ENCODE results near the gene ABCC6.
"Not testable (repeated sequence)": the region's sequence is repeated elsewhere in the genome, so short reads cannot be mapped to it uniquely, and the experiment has no call there.

Gene ABCC6

GRCh38 chr16:16112450-16113053 is 110.7 kb downstream of the ABCC6 start:
- DNase-seq = no peak
- ATAC-seq = no peak

DNA sequence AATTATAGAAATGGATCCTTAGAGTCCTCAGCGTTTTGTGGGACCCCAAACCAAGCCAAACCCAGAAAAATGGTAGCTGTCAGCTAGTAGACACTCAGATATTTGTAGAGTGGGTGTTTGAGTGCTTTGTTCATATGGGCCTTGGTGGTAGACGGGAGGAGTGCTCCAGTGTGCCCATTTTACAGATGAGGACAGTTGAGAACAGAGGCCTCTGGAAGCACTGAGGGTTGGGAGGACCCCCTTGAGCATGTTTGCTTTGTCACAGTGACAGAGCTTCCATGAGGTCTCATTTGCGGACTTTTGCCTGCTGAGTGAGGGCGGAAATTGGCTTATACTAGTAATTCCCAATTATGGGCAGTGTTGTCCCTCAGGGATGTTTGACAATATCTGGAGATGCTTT is 111.7 kb downstream of the ABCC6 start:
- ATAC-seq (no peak), DNase-seq (no peak)

- DNase-seq (no peak), ATAC-seq (no peak)
These were observed 113.2 kb downstream of the ABCC6 start for GRCh38 chr16:16110111-16110490.

- ATAC-seq = no peak
- DNase-seq = no peak
These were observed 113.7 kb downstream of the ABCC6 start for GRCh38 chr16:16109453-16110110.

GRCh38 chr16:16108759-16109158 is 114.5 kb downstream of the ABCC6 start:
- no peak for DNase-seq
- ATAC-seq = no peak

DNA sequence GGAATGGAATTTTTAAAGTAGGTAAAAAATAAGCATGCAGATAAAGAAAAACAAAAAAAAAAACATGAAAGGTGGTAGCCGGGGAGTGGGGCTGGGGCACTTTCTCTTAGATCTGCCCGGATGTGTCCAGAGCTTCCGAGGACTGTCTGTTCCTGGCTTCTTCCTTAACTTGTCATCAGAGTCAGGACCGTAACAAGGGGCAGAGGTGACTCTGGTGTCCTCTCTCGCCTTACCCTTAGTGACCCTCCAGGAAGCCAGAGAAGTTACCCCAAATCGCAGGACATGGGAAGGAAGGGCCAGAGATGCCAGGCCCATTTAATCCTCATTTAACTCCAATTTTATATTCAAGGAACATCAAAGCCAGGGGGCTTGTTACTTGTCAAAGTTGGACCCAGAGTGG is 115.5 kb downstream of the ABCC6 start:
- DNase-seq = no peak
- no peak for ATAC-seq

GRCh38 chr16:16106466-16106865 is 116.8 kb downstream of the ABCC6 start:
- DNase-seq (no peak), ATAC-seq (no peak)

- ATAC-seq (no peak), DNase-seq (no peak)
These were observed 117.6 kb downstream of the ABCC6 start for GRCh38 chr16:16105646-16106045.

GRCh38 chr16:16104804-16105141 is 118.5 kb downstream of the ABCC6 start:
- DNase-seq, ATAC-seq: not testable (repeated sequence)

- not testable (repeated sequence) for DNase-seq
These were observed 119.0 kb downstream of the ABCC6 start for GRCh38 chr16:16104132-16104803.

DNA sequence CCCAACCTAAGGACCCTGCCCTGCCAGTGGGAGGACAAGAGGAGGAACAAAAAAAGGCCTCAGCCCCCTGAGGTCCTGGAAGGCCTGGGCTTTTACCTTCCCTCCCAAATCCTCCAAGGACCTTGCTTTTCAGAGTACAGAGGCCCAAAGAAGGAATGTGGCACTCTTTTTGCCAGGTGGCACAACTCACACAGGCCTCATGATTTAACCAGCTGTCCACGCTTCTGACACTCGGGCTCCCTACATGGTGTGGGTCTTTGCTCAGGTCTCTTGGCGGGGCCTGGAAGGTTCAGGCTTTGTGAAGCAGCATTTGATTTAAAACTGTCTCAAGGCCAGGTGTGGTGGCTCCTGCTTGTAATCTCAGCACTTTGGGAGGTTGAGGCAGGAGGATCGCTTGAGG is 120.6 kb downstream of the ABCC6 start:
- DNase-seq (no peak), ATAC-seq (no peak)

More at GRCh38 chr16:16104132-16104803, 119.0 kb downstream of the ABCC6 start:
- ATAC-seq = not testable (repeated sequence)

DNA sequence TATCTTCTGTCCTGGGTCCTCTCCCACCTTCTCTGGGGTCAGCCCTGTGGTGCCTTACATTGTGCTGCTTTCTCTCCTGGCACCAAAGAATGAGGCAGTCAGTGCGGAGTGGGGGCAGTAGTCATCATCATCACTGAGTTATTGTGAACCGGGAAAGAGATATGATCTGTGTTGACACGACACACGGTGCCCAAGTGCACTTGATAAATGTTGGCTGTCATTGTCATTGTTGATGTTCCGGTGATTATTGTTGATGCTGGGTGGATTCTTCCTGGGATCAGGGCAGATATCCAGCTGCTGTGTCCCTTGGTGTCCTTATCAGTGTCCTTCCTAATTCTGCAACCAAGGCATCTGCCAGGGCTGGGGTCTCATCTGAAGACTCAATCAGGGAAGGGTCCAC is 121.7 kb downstream of the ABCC6 start:
- ATAC-seq (no peak), DNase-seq (no peak)

- no peak for DNase-seq
- no peak for ATAC-seq
These were observed 122.7 kb downstream of the ABCC6 start for GRCh38 chr16:16100631-16101030.

GRCh38 chr16:16099320-16099719 is 124.0 kb downstream of the ABCC6 start:
- ATAC-seq (no peak), DNase-seq (no peak)

Data from stimulated activated naive CD8-positive, alpha-beta T cell treated with anti-CD3 and anti-CD28 coated beads, Interleukin-15, Interleukin-2, amounts not matched to agents 100 U/mL and 50 U/mL, for 24 hours (primary cell).